GM13977 (cell line): ENCODE data around the gene ITCH.
"Not testable (repeated sequence)": the region's sequence is repeated elsewhere in the genome, so short reads cannot be mapped to it uniquely, and the experiment has no call there.

ENCODE experiments used
- DNase-seq: peaks from one replicate; pipeline ENCODE4 v3.0.0; 2012; ENCODE audit warnings: low spot score
- CTCF ChIP-seq: IDR thresholded peaks from 2 replicates; pipeline ENCODE4 v1.5.1; 2012; ENCODE audit warnings: mild to moderate bottlenecking, control low read depth; ENCODE audit not compliant: insufficient read depth; ENCODE audit errors: extremely low read depth, missing control alignments
- in situ Hi-C: fragments of 300-500 bp; cut with MboI; formaldehyde crosslinking; loops from one replicate; pipeline ENCODE4 v1.12.0; 2022; ENCODE audit warnings: low sequenced_read_pairs, low pct_unique_long_range_greater_than_20kb, mixed read lengths, inconsistent platforms; ENCODE audit not compliant: unreplicated experiment

ITCH gene

GRCh38 chr20:34324541-34324940 is 38.5 kb upstream of the ITCH start:
- no peak for TF ChIP-seq CTCF
- in situ Hi-C loops: loop anchor here (25.0 kb wide), 1 partner anchor 388 kb away; the partner anchor contains the start of gene TP53INP2
- no peak for DNase-seq

GRCh38 chr20:34328207-34328606 is 34.9 kb upstream of the ITCH start:
- in situ Hi-C loops, DNase-seq: not testable (repeated sequence)

- in situ Hi-C loops: no loop called here
- no peak for TF ChIP-seq CTCF
- DNase-seq: no peak
Observed at GRCh38 chr20:34328928-34329677, 34.0 kb upstream of the ITCH start.

GRCh38 chr20:34330861-34331544 is 32.1 kb upstream of the ITCH start:
- DNase-seq, in situ Hi-C loops: not testable (repeated sequence)

- in situ Hi-C loops: no loop called here
- TF ChIP-seq CTCF: no peak
- no peak for DNase-seq
Observed at GRCh38 chr20:34331838-34332237, 31.2 kb upstream of the ITCH start.

- in situ Hi-C loops: no loop called here
- no peak for DNase-seq
- no peak for TF ChIP-seq CTCF
Observed at GRCh38 chr20:34332262-34332920, 30.7 kb upstream of the ITCH start.

- TF ChIP-seq CTCF: no peak
- in situ Hi-C loops: no loop called here
- DNase-seq: no peak
Observed at GRCh38 chr20:34333786-34334185, 29.3 kb upstream of the ITCH start.
